ENCODE measurements around the gene PHACTR4.
A peak's percentile ranks its signal among the peaks of the same experiment; 100 is the strongest.
"Not testable (repeated sequence)": the region's sequence is repeated elsewhere in the genome, so short reads cannot be mapped to it uniquely, and the experiment has no call there.

The PHACTR4 gene

DNA sequence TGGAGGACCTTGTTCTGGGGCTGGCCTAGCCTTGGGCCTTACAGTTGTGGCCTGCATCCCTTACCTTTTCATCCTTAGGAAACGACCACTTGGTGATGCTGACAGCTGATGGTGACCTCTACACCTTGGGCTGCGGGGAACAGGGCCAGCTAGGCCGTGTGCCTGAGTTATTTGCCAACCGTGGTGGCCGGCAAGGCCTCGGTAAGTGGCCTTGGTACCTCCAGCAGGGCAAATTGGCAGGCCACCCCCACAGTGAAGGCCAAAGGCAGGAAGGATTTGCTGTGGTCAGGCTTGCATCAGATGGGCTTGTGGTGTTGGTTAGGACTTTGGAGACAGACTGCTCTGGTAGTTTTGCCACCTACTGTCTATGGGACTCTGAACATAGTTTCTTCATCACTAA is 165.6 kb downstream of the PHACTR4 start:
- H3K4me3 ChIP-seq (ENCODE audit: control insufficient read depth, low read depth, low read length) = no peak overlapping the region

DNA sequence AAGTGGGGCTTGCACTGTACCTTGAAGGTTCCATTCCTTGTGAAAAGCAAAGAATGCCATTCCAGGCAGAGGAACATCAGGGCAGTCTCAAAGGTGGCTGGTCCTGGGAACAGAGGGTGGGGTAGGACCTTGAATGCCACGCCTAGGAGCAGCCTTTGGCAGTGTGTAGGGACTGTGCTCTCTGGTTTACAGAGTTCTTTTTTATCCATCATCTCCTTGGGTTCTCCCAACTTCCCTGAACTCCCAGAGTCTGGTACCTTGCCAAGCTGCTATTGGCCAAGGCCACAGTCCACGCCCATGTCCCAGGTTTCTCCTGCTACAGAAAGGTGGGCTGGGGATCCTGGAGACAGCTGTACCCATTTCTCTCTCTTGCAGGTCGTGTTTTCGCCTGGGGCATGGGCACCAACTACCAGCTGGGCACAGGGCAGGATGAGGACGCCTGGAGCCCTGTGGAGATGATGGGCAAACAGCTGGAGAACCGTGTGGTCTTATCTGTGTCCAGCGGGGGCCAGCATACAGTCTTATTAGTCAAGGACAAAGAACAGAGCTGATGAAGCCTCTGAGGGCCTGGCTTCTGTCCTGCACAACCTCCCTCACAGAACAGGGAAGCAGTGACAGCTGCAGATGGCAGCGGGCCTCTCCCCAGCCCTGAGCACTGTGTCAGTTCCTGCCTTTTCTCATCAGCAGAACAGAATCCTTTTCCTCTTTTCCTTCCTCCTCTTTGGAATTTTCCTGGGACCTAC is 168.1 kb downstream of the PHACTR4 start:
- DNase-seq (ENCODE audit: low read depth) = no peak
- TF ChIP-seq, protein P1, sequence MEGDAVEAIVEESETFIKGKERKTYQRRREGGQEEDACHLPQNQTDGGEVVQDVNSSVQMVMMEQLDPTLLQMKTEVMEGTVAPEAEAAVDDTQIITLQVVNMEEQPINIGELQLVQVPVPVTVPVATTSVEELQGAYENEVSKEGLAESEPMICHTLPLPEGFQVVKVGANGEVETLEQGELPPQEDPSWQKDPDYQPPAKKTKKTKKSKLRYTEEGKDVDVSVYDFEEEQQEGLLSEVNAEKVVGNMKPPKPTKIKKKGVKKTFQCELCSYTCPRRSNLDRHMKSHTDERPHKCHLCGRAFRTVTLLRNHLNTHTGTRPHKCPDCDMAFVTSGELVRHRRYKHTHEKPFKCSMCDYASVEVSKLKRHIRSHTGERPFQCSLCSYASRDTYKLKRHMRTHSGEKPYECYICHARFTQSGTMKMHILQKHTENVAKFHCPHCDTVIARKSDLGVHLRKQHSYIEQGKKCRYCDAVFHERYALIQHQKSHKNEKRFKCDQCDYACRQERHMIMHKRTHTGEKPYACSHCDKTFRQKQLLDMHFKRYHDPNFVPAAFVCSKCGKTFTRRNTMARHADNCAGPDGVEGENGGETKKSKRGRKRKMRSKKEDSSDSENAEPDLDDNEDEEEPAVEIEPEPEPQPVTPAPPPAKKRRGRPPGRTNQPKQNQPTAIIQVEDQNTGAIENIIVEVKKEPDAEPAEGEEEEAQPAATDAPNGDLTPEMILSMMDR (IDR thresholded peaks at IDR 0.05; ENCODE audit: control insufficient read depth, insufficient read depth, low read depth, low read length, missing control alignments) = no peak
- no peak overlapping the region for H3K4me3 ChIP-seq (ENCODE audit: control insufficient read depth, low read depth, low read length)

More for the DNA sequence above, 165.6 kb downstream of the PHACTR4 start:
- TF ChIP-seq, protein P1 (IDR thresholded peaks at IDR 0.05; ENCODE audit: control insufficient read depth, insufficient read depth, low read depth, low read length, missing control alignments) = no peak
- DNase-seq (ENCODE audit: low read depth) = no peak

DNA sequence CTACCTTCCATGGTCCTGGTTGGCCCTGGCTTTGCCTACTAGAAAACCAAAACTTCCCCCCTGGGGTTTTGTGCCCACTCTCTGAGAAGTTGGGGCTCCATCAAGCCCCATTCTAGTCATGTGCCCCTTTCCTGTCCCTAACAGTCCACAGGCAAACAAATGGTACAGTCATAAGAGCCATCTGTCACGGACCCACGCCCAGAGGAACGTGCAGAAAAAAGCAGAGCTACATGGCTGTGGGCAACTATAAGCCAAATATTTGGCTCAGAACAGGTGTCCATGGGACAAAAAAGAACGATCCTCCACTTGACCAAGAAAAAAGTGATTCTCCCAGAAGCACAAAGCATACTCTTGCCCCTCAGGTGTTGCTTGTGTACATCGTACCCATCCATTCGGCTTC is 168.7 kb downstream of the PHACTR4 start:
- H3K4me3 ChIP-seq (ENCODE audit: control insufficient read depth, low read depth, low read length) = no peak overlapping the region
- DNase-seq (ENCODE audit: low read depth) = no peak
- TF ChIP-seq, protein P1 (IDR thresholded peaks at IDR 0.05; ENCODE audit: control insufficient read depth, insufficient read depth, low read depth, low read length, missing control alignments) = no peak

DNA sequence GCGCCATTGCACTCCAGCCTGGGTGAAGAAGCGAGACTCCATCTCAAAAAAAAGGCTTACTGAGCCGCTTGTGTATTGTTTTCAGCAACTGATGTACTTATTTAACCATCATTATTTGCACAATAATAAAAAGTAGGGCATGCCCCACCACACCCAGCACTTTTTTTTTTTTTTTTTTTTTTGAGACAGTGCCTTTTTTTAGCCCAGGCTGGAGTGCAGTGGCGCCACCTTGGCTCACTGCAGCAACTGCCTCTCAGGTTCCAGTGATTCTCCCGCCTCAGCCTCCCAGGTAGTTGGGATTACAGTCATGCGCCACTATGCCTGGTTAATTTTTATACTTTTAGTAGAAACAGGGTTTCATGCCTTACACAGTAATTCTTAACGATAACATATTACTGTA is 171.1 kb downstream of the PHACTR4 start:
- no peak overlapping the region for H3K4me3 ChIP-seq (ENCODE audit: control insufficient read depth, low read depth, low read length)
- DNase-seq (ENCODE audit: low read depth) = no peak
- TF ChIP-seq, protein P1 (IDR thresholded peaks at IDR 0.05; ENCODE audit: control insufficient read depth, insufficient read depth, low read depth, low read length, missing control alignments) = peak; percentile 18

DNA sequence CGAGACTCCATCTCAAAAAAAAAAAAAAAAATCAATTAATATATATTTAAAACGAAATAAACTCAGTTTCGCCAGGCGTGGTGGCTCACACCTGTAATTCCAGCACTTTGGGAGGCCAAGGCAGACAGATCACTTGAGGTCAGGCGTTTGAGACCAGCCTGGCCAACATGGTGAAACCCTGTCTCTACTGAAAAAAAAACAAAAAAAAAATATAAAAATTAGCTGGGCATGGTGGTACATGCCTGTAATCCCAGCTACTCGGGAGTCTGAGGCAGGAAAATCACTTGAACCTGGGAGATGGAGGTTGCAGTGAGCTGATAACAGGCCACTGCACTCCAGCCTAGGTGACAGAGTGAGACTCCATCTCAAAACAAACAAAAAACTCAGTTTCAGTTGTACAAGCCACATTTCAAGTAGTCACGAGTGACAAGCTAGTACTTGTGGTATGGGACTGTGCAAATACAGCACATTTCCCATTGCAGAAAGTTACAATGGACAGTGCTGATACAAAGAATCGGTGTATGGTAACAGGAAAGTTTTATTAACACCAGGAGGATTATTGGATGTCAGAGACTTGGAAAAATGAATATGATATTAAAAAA is 172.0 kb downstream of the PHACTR4 start:
- DNase-seq (ENCODE audit: low read depth); H3K4me3 ChIP-seq (ENCODE audit: control insufficient read depth, low read depth, low read length): not testable (repeated sequence)

DNA sequence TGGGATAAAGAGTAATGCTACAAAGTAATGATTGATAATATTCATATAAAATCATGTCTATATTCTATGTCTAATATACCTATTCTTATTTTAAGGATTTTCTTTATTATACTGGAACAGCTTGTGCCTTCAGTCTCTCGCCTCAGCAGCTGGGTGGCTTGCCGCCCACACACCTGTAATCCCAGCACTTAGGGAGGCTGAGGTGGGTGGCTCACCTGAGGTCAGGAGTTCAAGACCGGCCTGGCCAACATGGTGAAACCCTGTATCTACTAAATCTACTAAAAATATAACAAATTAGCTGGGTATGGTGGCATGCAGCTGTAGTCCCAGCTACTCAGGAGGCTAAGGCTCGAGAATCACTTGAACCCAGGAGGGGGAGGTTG is 175.7 kb downstream of the PHACTR4 start:
- TF ChIP-seq, protein P1 (IDR thresholded peaks at IDR 0.05; ENCODE audit: control insufficient read depth, insufficient read depth, low read depth, low read length, missing control alignments) = no peak
- no peak for DNase-seq (ENCODE audit: low read depth)
- no peak overlapping the region for H3K4me3 ChIP-seq (ENCODE audit: control insufficient read depth, low read depth, low read length)

DNA sequence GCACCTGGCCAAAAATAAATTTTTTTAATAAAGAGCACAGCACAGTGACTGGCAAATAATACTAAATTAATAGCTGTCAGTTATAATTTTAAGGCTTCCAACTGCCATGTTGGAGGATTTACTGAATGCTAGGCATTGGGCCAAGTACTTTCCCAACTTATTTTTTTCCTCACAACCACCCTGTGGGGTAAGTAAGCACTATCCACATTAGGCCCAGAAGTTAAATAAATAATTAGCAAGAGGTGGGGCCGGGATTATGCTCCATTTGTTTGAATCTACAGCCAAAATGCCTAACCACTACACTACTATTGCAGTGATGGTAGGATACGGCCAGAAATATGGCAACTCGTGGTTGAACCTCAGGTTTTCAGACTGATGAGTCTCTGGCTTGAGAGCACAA is 178.8 kb downstream of the PHACTR4 start:
- TF ChIP-seq, protein P1 (IDR thresholded peaks at IDR 0.05; ENCODE audit: control insufficient read depth, insufficient read depth, low read depth, low read length, missing control alignments) = no peak
- no peak overlapping the region for H3K4me3 ChIP-seq (ENCODE audit: control insufficient read depth, low read depth, low read length)
- no peak for DNase-seq (ENCODE audit: low read depth)
